ENCODE results near the gene HVCN1.
"Not testable (repeated sequence)": the region's sequence is repeated elsewhere in the genome, so short reads cannot be mapped to it uniquely, and the experiment has no call there.

HVCN1 gene

DNA sequence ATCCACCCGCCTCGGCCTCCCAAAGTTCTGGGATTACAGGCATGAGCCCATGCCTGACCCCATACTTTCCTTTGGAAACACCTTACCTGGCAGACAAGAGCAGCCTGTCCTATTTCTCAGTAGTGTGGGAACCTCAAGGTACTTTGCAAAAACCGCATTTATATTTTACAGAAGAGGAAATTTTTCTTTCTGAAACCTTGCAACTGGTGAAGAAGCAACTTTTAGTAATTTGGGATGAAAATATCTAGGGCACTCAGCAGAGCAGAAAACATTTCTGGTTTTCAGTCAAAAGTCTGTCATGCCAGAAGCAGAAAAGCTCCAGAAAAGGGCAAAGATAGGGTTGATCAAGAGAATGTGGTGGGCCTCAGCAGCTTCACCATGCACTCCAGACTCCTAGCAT, 21.2 kb downstream of the HVCN1 start:
- no peak for DNase-seq

GRCh38 chr12:110666892-110667291, 22.0 kb downstream of the HVCN1 start:
- no peak for DNase-seq

GRCh38 chr12:110661337-110661972, 27.5 kb downstream of the HVCN1 start:
- DNase-seq, result no peak

DNA sequence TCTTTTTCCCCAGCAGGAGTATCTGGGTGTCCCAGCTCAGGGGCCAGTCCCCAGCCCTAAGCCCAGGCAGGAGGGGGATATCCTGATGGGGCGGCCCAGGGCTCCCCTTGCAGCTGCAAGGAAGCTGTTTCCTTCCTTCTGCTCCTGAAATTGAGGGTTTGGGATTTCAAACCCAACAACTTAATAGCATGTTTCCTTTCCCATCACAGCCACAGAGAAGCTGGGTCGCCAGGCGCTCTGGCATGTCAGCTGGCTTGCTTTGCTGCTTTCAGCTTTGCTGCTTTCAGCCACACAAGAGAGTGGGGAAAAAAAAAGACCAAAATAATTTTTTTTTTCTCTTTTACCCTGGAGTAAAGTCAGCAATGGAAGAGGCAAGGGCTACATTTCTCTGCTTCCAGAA, 30.0 kb downstream of the HVCN1 start:
- DNase-seq, result no peak

- no peak for DNase-seq
Observed at GRCh38 chr12:110658242-110658641, 30.7 kb downstream of the HVCN1 start.

GRCh38 chr12:110657747-110658146, 31.2 kb downstream of the HVCN1 start:
- DNase-seq, result no peak

DNA sequence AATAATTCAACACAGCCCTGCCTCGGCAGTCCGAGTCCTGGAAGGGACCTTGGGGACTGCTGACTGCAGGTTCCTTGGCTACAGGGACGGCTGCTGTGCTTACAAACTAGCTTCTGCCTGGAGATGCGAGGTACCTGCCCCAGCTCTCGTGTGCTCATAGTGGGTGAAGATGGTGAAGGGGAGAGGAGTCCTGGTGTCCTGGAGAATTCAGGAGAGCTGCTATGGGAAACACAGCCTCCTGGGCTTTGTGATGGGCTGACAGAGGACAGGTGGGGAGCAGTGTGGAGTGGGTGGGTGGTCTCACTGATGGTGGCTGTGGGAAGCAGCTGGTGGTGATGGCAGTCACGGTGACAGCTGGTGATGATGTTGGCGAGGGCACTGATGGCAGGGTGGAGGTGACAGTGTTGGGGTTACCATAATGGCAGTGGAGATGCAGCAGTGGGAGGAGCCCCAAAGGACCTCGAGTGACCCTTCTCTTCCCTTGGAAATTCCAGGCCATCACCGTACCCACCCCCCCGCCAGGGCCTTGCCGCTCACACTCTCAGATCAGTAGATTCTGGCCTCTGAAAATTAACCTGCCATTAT, 32.8 kb downstream of the HVCN1 start:
- DNase-seq, result no peak

GRCh38 chr12:110654238-110654637, 34.7 kb downstream of the HVCN1 start:
- DNase-seq, result not testable (repeated sequence)

DNA sequence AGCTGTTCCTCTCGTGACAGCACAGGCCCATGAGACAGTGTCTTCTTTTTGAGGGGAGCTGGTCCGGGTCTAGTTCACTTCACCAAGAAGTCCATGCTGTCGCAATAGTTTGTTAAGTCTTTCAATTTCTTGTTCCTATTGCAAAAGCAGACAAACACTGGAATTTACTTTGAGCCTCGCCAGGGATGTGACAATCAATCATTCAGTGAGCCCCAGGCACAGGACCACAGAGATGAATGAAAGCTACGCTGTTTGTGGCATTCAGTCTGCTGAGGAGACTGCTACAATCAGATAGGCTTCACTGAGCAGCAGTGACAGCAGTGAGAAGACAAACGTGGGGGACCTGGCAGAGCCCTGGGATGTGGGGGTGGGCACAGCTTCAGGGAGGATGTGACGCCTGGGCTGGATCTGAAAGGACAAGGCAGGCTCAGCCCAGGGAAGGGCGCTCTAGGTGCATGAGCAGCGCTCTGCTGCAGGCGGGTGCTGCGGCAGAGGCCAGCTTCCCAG, 39.5 kb downstream of the HVCN1 start:
- DNase-seq, result no peak

- DNase-seq, result no peak
Observed at GRCh38 chr12:110647631-110648040, 41.3 kb downstream of the HVCN1 start.

- no peak for DNase-seq
Observed at GRCh38 chr12:110641521-110641920, 47.4 kb downstream of the HVCN1 start.

- no peak for DNase-seq
Observed at GRCh38 chr12:110640275-110641025, 48.5 kb downstream of the HVCN1 start.

DNA sequence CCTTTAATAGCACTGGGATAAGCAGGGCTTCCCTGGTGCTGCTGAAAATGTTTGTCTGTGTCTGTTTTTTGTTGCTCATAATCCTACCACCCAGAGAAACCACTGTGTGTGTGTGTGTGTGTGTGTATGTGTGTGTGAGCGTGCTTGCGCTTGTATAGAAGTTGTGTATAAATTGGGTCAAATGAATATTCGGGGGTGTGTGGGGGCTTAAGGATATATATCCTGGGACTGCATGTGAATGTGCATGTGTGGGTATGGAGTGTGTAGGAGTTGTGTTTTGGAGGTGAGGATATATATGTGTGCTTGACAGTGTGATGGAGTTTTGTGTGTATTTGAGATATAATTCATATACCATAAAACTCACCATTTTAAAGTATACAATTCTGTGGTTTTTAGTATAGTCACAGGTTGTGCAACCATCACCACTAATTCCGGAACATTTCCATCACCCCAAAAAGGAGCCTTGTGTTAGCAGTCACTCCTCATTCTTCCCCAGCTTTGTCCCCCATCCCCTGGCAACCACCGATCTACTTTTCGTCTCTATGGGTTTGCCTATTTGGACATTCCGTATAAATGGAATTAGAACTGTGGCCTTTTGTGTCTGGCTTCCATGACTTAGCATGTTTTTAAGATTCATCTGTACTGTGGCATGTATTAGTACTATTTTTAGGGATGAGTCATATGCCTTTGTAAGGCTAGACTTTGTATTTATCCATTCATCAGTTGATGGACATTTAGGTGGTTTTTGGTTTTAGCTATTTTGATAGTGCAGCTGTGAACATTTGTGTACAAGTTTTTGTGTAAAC, 49.4 kb downstream of the HVCN1 start:
- no peak for DNase-seq

DNA sequence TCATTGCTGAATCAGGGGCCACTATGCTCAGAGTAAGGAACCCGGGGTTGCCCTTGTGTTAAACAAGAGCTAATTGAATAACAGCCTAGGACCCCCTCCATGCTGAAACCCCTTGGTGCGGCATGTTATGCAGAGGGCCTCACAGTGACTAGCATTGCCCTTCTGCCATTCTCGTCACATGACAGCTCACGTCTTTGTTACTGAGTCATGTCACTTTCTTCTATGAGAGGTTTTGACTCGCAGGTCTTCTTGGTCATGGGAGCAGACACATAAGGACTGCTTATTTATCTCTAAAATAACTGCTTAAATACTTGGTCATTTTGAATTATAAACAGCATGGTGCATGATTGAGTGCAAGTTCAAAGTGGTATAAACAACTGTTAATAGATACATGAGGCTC, 50.1 kb downstream of the HVCN1 start:
- no peak for DNase-seq

GRCh38 chr12:110637869-110638441, 51.0 kb downstream of the HVCN1 start:
- no peak for DNase-seq

GRCh38 chr12:110636516-110636915, 52.4 kb downstream of the HVCN1 start:
- DNase-seq, result no peak

DNA sequence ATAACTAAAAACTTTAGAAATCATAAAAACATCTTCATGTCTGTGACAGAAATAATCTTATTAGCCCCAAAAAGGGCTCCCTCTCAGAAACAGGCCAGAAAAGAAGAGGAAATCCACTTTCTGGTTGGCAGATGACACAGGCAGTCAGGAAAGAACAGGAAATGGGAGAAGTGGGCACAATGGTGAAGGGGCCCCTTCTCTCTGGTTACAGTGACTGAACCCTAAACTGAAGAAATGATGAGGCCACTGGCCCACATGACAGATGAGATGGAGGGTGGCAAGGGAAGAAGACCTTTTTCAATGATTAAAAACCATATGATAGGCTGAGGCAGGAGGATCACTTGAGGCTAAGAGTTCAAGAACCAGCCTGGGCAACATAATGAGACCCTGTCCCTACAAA, 53.9 kb downstream of the HVCN1 start:
- DNase-seq, result no peak

DNA sequence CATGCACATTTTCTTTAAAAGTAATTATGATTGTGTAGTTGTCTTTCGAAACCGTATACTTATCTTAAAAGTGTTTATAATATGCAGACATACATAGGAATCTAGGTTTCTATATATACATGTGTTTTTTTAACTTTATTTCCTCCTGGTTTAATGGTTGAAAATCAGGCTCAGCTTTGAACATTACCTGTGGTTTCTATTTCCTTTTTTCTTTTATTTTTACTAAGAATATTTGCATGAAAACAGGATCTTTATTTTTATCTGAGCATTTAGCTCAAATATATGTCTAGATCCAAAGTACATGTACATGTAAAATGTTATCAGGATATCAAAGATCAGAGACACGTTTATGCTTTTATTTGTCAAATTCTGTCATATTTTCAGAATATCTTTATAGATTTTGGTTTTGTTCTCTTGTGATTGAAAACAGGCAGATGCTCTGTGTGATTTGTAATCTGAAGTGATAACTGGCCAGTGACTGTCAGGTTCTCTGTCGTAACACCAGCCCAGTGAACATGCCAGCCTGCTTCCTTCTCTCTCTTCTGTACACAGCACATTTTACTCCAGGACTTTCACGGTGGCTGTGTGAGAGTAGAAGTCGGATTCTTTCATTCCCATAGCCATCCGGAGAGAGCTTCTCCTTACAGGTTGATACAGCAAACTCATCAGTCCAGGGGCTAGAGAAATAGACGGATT, 61.3 kb downstream of the HVCN1 start:
- no peak for DNase-seq

- no peak for DNase-seq
Observed at GRCh38 chr12:110622582-110622981, 66.3 kb downstream of the HVCN1 start.

GRCh38 chr12:110619534-110619953, 69.4 kb downstream of the HVCN1 start:
- DNase-seq, result no peak

DNA sequence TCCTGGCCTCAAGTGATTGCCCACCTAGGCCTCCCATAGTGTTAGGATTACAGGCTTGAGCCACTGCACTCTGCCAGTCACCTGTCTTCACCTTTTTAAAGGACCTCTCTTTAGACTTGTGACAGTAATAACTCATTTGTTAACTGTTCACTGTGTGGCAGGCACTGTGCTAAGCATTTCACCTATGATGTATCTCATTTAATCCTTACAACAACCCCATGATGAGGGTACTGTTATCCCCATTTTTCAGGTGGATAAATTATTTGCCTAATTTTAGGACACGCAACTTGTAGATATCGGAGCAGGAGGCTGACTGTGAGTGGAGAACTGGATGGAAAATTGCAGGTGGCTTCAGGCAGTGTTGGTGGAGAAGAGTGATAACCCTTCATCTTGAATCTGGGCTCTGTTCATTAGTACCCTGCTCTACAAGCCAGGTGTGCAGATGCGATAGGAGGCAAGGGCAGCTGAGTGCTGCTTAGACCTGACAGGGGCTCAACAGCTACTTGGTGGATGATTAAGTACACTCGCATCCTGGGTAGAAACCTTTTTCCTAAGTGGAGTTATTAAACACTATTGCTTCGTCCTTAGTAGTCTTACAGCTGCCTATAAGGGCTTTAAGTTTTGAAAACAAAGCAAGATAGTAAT, 72.3 kb downstream of the HVCN1 start:
- DNase-seq, result no peak

Measured in right kidney (tissue), 1 donor.